NK-92 (cell line): ENCODE measurements around the gene LCE1F.

Experiments used
- DNase-seq: peaks from one replicate; lab custom pipeline; 2025; ENCODE audit not compliant: unreplicated experiment; lab: John Stamatoyannopoulos, UW

LCE1F gene, protein sequence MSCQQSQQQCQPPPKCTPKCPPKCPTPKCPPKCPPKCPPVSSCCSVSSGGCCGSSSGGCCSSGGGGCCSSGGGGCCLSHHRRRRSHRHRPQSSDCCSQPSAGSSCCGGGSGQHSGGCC

DNA sequence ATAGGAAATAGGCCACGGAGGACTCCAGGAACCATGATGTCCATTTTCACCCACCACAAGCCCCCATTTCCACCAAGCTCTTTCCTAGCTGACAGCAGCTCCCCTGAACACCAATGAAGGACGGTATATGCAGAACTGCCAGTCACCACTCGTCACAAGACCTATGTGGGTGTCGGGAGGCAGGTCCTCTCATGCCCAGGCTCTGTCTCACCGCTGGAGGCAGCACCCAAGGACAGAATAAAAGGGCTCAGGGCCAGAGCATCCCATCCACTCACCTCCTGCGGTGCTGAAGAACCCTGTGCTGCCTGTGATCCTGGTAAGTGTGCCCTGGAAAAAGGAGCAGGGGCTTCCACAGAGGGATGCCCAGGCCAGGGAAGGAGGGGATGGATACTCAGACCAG lies at the start of gene LCE1F:
LCE1F (plus strand) TSS at position 266 of the 400 bp plus-strand sequence. CDS start 1,232 bp downstream, outside the sequence.
- DNase-seq = no peak

DNA sequence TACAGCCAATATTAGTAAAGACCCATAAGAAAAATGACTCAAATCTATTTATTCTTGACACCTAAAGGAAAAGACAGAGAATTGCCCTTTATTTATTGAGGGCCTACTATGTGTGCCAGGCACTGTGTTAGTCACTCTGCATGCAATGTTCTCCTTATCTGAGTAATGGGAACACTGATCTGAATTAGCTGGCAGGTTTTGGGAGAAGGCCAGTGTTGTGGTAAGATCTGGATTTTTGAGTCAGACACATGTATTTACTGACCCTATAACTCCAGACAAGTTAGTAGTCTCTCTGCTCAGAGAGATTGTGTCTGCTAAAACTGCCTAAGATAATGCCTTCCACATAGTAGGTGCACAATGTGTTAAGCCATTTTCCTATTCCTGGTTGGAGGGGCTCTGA lies 49.7 kb upstream of the LCE1F start:
- no peak for DNase-seq

DNA sequence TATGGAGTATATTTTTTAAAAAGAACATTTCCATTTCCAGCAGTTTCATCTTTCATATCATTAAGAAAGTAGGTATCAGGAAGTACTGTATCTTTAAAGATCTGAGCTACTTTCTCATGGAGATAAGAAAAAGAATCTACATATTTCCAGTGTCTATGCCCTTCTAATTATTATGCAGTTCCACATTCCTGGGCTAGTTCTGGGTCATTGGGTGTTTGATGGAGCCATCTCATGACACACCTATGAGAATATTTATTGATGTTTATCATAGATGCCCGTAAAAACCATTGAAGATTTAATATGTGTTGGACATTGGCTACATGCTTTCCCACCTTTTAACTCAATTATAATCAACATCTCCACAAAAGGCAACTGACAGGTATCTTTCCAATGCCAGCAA lies 46.0 kb upstream of the LCE1F start:
- no peak for DNase-seq

DNA sequence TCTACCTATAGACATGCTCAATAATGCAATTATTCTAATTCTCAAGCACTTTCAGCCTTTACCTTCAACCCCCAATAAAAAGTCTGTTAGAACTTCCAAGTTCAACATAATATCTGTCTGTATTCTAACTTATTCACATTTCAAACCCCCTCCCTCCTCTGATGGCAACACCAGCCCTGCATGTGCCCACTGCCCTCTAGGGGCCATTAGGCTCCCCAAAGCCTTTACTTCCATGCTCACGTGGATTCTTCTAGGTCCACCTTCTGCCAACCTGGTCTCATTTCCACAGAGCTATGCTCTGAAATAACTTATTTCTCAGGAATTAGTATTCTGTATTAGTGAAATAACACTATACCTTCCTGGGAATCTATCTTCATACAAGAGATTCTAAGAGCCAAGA lies 39.3 kb upstream of the LCE1F start:
- DNase-seq = no peak

DNA sequence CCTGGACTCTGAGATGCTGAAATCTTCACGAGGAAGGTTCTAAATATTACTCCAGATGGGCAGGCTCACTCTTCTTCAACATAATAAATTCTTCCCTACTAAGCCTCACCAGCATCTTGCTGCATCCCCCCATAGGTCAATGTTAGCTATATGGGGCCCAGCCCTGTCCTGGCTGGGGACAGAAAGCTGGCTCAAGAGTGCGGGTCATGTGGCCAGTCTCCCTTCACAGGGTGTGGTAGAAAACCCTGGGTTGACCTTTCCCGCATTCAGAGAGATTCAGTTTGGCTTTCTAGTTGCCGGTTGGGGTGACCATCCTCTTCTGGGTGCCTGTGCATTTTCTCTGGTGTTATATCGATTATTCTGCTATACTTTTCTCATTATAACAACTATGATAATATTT lies 36.9 kb upstream of the LCE1F start:
- DNase-seq = no peak

DNA sequence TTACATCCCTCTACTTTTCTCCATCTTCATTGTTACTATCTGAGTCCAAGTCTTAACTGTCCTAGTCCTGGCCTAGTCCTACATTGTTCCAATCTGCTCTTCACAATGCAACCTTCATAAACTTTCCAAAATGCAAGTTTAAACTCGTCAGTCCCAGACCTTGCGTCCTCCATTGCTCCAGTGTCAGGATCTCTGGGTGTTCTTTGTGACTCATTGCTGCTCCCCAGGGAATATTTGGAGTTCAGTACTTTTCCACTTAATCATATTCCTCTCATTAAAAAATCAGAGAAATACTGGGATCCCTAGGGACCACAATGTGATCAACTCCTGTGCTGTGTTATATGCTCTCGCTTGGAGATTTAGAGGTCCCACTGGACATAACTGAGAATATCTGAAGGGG lies 35.1 kb upstream of the LCE1F start:
- no peak for DNase-seq

DNA sequence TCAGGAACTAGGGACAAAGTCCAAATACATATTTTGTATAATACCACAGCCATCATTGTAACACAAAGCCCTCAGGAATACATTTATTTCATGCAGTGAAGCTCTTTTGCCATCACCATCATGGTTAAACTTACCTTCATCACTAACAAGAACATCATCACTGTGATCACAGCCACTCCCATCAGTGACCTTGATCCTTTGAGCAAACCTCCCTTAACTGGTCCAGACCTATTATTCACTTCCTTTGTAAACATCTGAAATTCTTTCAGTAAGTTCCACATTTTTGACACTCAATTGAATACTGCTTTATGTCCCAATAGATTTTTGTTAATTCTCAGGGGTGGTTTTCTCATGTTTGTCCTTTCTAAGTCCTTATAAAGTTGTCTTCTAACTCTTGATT lies 33.3 kb upstream of the LCE1F start:
- no peak for DNase-seq

DNA sequence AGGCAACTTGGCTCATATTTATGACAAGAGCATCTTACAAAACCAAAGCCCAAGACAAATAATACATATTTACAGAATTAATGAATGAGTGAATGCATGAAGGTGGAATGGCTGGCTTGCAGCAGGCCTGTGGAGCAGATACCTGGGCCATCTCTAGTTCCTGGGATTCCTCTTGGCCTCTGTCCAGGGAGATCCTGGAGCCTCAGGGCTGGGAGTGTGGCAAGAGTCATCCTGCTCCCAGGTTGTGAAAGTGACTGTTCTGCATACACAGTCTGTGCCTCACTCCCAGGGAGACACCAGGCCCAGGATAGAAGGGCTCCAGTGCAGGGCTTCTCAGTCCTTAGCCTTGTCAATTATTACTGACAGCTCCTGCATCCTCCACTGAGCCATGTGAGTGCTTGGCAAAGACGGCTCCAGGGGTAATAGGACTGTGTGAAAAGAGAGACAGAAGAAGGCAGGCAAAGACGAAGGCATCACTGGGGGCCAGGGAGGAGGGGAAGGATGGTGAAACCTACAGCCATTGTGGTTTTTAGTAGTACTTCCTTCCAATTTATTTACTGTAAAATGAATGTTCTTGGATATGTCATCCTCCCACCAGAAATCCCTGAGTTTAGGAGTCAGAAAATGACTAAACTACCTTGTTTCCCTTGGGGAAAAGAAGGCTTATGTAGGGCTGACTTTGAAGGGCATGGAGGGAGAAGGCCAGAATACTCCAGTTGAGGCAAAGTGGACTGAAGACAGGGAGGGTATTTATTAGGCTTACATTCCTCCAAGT lies 31.4 kb upstream of the LCE1F start:
- no peak for DNase-seq

DNA sequence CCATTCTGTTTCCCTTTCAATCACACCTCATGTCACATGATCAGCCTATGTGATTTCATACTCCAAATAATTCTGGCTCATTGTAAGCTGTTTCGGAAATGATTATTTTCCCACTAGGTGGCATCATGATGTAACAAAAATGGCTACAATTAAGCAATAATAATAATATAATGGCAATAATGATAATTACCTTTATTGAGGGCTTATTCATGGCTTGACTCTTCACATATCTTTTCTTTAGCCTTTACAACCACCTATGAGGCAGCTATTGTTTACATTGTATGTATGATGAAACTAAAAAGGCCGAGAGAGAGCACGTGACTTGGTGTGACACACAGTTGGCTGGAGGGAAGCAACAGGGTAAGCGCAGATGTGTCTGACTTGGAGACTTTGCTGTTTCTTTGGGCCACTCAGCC lies 29.6 kb upstream of the LCE1F start:
- DNase-seq = no peak

DNA sequence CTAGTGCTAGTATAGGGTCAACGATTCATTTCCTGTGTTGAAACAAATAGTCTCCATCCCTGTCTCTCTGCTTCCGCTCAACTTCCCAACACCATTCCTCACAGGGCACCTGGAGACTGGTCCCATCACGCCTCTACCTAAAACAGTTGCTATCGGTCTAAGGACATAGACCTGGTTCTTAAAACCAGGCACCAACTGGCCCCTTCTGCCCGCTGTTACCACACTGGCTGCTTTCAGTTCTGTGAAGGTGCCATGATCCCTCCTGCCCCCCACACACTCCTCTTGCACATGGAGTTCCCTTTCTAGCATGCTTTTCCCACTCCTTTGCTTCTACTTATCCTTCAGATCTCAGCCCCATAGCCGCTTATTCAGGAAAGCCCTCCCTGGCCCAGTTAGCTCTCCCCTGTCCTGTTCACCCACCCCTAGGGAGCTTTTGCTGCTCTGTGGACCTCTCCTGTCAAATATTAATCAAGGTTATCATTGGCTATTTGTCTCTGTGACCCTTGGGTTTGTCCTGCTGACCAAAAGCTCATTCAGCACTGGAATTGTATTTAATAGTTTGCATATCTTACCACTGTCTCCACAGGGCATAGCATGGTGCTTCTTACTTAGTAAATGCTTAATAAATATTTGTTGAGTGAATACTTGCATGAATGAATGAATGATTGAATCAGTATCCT lies 29.0 kb upstream of the LCE1F start:
- DNase-seq = no peak

DNA sequence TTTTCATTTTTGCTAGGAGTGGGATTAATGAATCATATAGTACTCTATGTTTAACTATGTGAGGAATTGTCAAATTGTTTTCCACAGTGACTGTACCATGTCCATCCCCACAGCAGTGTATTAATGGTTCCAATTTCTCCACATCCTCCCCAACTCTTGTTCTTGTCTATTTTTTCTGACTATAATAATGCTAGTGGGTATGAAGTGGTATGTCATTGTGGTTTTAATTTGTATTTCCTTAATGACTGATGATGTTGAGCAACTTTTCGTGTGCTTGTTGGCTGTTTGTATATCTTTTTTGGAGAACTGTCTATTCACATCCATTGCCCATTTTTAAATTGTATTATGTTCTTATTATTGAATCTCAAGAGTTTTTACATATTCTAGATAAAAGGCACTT lies 27.1 kb upstream of the LCE1F start:
- no peak for DNase-seq

DNA sequence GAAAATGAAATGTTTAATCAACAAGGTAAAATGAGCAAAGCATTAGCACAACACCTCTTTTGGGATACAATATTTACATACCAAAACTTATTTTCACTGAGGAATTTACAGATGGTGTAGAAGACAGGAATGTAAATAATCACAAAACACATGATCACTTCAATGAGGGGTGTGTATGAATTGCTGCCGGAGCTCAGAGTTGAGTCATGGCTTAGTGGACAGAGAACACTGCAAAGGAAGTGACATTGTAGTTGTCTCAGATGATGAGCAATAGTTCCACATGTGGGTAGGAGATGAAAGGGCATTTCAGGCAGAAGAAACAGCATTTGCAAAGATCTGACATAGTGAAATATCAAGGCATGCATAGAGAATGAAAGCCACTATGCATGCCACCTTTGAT lies 22.7 kb upstream of the LCE1F start:
- no peak for DNase-seq

DNA sequence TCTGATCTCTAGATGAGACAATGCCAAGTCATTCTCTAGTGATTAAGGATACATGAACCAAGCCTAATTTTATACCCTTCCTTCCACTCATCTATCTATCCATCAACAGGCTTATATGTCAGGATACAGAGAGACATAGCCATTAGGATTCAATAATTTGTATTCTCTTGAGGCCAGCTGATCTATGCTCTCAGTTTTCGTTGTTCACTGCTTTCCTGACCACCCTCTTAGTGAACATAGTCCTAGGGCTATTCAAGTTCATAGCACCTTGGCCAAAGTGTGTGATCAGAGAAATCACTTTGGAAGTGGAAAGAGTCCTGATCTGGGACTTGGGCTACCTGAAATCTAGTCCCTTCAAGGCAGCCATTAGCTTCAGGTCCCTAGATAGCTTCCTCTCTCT lies 21.4 kb upstream of the LCE1F start:
- DNase-seq = no peak

DNA sequence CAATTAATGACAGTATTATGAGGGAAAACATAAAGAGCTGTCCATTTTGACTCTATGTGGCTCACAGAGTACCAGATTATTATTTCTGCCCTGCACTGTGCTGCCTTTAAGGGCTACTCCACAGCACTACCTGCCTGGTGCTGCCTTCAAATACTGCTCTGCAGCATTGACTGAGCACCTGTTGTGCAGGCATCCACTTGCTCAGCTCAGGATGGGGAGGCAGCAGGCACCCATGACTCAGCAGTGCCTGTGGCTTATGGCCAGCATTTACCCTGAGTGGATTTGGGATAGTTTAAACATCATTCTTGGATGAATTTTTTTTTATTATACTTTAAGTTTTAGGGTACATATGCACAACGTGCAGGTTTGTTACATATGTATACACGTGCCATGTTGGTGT lies 18.1 kb upstream of the LCE1F start:
- no peak for DNase-seq

DNA sequence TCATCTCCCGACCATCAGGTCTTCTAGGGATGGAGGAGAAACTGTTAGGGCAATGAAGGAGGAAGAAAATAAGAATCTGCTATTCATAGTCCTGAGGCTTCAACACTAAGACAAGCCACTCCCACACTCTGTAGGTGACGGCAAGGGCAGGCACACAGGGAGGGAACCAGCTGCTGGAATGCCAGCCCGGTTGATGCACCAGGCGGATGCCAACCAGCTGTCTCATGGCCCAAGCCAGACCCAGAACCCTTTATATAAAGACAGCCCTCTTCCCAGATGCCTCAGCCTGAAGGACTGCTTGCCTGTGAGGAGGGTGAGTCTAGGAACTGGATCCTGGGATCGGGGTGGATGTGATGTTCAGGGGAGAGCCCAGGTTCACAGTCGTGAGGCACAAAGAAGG lies 17.2 kb upstream of the LCE1F start, which contains the start of gene KPRP:
KPRP (plus strand) TSS at position 279 of the 400 bp plus-strand sequence. CDS start 1,564 bp downstream, outside the sequence.
- DNase-seq = no peak

DNA sequence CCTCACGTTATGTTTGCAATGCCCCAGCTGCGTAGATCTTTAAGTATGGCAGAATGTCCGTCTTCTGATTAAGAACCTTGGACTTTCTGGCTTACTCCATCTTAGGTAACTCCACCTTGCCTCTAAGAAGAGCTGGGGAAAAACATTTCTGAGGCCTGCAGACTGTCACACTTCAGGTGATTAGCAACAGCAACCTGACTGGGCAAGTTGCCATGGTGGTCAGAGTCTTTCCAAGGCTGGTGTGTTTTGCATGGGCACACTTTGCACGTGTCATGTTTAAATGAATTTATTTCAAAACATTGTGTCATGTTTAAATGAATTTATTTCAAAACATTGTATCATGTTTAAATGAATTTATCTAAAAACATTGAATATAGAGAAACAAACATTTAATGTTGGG lies 16.3 kb upstream of the LCE1F start:
- DNase-seq = no peak

DNA sequence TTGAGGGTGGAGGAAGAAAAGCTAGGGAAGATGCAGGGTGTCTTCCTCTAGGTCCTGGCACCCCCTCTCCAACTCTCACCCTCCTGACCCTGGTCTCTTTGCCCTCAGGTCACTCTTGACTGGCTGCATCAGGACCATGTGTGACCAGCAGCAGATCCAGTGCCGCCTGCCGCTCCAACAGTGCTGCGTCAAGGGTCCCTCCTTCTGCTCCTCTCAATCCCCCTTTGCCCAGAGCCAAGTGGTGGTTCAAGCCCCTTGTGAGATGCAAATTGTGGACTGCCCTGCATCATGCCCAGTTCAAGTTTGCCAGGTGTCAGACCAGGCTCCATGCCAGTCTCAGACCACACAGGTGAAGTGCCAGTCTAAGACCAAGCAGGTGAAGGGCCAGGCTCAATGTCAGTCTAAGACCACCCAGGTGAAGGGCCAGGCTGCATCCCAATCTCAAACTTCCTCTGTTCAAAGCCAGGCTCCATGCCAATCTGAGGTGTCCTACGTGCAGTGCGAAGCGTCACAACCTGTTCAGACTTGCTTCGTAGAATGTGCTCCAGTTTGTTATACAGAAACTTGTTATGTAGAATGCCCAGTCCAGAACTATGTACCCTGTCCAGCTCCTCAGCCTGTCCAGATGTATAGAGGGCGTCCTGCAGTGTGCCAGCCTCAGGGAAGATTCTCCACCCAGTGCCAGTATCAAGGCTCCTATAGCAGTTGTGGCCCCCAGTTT lies 15.3 kb upstream of the LCE1F start:
- no peak for DNase-seq

DNA sequence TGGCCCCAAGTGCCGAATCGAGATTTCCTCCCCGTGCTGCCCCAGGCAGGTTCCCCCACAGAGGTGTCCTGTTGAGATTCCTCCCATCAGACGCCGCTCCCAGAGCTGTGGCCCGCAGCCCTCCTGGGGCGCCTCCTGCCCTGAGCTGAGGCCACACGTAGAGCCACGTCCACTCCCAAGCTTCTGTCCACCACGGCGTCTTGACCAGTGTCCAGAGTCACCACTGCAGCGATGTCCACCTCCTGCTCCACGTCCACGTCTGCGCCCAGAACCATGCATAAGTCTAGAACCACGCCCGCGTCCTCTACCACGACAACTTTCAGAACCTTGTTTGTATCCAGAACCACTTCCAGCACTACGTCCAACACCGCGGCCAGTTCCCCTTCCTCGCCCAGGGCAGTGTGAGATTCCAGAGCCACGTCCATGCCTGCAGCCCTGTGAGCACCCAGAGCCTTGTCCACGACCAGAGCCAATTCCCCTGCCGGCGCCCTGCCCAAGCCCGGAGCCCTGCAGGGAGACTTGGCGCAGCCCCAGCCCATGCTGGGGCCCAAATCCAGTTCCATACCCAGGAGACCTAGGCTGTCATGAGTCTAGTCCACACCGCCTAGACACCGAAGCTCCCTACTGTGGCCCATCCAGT lies 14.3 kb upstream of the LCE1F start:
- DNase-seq = no peak

DNA sequence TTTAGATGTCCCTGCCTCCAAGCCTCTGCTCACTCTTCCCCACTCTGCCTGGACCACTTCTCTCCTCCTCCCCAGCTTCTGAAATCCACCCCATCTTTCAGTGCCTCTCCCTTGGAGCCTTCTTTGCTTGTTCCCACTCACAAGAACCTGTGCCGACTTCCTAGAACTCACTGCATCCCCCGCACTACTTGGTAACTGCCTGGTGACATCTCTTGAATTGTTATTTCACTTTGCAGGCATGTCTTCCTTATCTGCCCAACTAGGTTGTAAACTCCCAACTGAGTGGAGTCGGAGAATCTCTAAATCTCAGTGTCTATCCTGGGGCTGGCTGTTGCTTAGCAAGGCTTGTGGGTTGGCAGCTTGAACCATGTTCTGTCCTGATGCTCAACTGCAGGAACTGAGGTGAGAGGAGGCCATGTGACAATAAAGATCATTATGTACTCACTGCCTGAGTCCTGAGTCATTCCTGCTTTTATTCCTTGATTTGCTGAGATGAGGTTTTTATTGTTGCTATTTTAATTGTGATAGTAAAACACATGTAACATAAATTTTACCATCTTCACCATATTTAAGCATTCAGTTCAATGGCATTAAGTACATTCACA lies 13.2 kb upstream of the LCE1F start:
- no peak for DNase-seq

DNA sequence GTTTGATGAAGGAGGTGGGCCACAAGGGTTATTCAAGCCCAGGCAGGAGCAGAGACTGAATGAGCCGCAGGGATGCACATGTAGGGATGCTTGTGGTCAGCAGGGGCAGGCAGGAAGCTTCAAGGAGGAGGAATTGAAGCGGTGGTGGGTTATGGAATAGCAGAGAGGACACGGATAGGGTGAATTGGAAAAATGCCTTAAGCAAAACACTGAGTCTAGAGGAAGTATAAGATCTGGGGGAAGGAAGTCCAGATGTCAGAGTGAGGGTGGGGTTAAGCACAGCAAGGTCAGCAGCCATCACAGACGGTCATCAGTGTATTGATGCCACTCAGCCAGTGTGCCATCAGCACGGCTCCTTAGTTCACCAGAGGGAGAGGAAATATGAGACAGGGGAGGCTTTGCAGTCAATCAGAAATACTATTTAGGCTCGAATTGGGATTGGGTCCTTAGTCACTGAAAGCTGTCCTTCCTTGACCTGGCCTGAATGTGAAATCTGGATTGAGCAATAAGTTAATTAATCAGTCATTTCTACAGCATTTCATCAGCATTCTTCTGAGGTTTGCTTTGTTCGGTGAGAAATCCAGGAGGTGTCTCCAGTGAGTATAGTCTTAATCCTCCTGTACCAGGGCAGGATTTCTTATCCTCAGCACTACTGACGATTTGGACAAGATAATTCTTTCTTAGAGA lies 6.0 kb upstream of the LCE1F start:
- DNase-seq = no peak
